Muscle layer of duodenum (tissue), 2 donors: ENCODE data around the gene PPP3R2.
"Not testable (repeated sequence)": the region's sequence is repeated elsewhere in the genome, so short reads cannot be mapped to it uniquely, and the experiment has no call there.

ENCODE experiments used
- H3K27ac ChIP-seq: one replicate; pipeline ENCODE4 v1.7.0; 2013; ENCODE audit warnings: mild to moderate bottlenecking, low read length
- H3K27me3 ChIP-seq: one replicate; pipeline ENCODE4 v1.7.0; 2013; ENCODE audit warnings: low read depth, mild to moderate bottlenecking, control low read depth, low read length
- H3K36me3 ChIP-seq, 2 donors: one replicate each; pipeline ENCODE4 v1.7.0; 2013; ENCODE audit warnings: low read length in 2 of 2, control low read depth in 1 of 2, mild to moderate bottlenecking in 1 of 2; ENCODE audit not compliant: insufficient read depth in 2 of 2, control insufficient read depth in 1 of 2
- H3K4me1 ChIP-seq, 2 donors: one replicate each; pipeline ENCODE4 v1.7.0; 2013; ENCODE audit warnings: low read length in 2 of 2, mild to moderate bottlenecking in 2 of 2, control low read depth in 1 of 2, moderate library complexity in 1 of 2; ENCODE audit not compliant: insufficient read depth in 2 of 2, control insufficient read depth in 1 of 2
- H3K4me3 ChIP-seq, 2 donors: one replicate each; pipeline ENCODE4 v1.7.0; 2013; ENCODE audit warnings: low read length in 2 of 2, low read depth in 1 of 2, mild to moderate bottlenecking in 1 of 2
- H3K9me3 ChIP-seq, 2 donors: one replicate each; pipeline ENCODE4 v1.7.0; 2013; ENCODE audit warnings: low read length in 2 of 2, control low read depth in 1 of 2, mild to moderate bottlenecking in 1 of 2; ENCODE audit not compliant: control insufficient read depth in 1 of 2
- donor health status: healthy.

The PPP3R2 gene

DNA sequence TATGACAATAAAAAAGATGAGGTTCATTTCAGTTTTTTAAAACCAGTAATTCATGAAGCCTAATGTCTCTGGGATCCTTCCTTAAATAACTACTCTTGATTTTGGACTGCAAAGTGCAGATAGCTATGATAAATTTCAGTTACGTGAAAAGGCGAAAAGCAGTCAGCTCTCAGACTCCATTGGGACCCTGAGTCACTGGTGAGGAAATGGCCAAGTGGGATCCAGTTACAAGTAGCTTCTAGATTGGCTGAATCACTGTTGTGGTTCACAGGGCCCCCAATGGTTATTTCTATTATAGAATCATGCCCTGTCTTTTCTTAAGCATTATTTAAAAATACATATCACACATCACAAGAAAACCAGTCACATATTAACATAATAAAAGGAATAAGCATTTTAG lies 31.1 kb upstream of the PPP3R2 start:
- H3K4me3 ChIP-seq, result no peak overlapping the region
- no peaks in the 10 kb centered on the region for H3K36me3 ChIP-seq
- H3K9me3 ChIP-seq, result no peaks in the 10 kb centered on the region
- no peaks in the 10 kb centered on the region for H3K27me3 ChIP-seq
- H3K27ac ChIP-seq, result no peak overlapping the region
- H3K4me1 ChIP-seq, result no peaks in the 10 kb centered on the region

- H3K27ac ChIP-seq, result no peak overlapping the region
- H3K36me3 ChIP-seq, result no peaks in the 10 kb centered on the region
- H3K4me3 ChIP-seq, result no peak overlapping the region
- no peaks in the 10 kb centered on the region for H3K4me1 ChIP-seq
- no peaks in the 10 kb centered on the region for H3K9me3 ChIP-seq
- H3K27me3 ChIP-seq, result no peaks in the 10 kb centered on the region
Observed at GRCh38 chr9:101620452-101620851, 25.7 kb upstream of the PPP3R2 start.

- H3K27me3 ChIP-seq, result no peaks in the 10 kb centered on the region
- H3K4me3 ChIP-seq, result no peak overlapping the region
- H3K36me3 ChIP-seq, result no peaks in the 10 kb centered on the region
- no peaks in the 10 kb centered on the region for H3K9me3 ChIP-seq
- no peak overlapping the region for H3K27ac ChIP-seq
- no peaks in the 10 kb centered on the region for H3K4me1 ChIP-seq
Observed at GRCh38 chr9:101618698-101619097, 23.9 kb upstream of the PPP3R2 start.

DNA sequence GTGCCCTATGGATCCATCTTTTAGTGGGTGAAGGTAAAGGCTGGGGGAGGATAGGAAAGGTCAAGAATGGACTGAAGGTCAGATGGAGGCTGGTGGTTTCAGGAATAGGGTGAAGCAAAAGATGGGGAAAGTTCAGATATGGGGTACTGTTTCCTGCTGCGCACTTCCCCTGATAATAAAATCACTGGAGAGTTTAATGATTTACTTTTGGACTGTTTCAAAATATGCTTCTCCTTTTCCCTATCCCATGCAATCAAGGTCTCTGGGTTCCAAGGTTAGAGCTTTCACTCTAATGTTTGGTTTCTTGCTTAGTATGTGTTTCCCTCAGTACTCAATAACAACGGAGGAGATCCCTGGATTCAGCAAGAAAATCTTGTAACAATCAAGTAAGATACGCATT lies 10.8 kb upstream of the PPP3R2 start:
- Histone ChIP-seq H3K36me3 (no peaks in the 10 kb centered on the region), H3K4me3 (no peak overlapping the region), H3K4me1 (no peaks in the 10 kb centered on the region), H3K27ac (no peak overlapping the region), H3K27me3 (no peaks in the 10 kb centered on the region), H3K9me3 (no peaks in the 10 kb centered on the region)

GRCh38 chr9:101604296-101604695 lies 9.5 kb upstream of the PPP3R2 start:
- Histone ChIP-seq H3K4me1 (no peaks in the 10 kb centered on the region), H3K9me3 (no peaks in the 10 kb centered on the region), H3K36me3 (no peaks in the 10 kb centered on the region), H3K27ac (no peak overlapping the region), H3K27me3 (no peaks in the 10 kb centered on the region), H3K4me3 (no peak overlapping the region)

DNA sequence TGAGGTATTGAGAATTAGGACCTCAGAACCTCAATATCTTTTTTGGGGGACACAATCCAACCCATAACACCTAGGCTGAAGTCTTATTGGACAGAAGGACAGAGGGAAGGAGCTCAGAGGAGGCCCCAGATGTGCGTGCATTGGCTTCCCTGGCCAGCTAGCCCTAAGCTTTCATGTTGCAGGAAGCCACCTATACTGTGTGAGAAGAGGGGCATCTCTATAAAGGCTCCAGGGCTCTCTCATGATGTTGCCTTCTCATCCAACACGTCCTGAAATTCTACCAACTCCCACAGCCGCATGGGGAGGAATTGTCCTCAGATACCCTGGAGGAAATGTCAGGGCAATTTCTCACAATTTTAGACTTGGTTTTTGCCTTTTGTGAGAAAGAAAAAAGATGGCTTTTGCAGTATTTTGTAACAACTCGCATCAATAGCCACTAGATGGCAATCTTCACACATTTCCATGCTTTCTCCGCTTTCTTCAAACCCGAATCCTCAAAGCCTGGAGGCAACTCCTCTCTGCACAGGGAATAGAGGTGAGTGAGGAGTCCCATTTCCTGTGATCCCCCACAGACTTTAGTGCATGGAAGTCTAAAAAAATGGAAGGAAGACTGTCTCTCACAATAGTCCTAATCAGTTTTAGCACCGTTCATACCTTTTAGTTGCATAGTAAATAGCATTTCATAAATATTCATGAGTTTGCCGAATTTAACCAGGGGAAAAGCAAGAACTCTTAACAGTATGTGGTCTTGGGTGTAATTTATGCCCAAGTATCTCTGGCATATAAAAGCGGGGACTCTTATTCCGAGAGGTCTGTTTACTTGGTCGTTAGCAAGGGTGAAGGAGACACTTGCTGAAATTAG lies 7.4 kb upstream of the PPP3R2 start:
- Histone ChIP-seq H3K4me3 (no peak overlapping the region), H3K36me3 (no peaks in the 10 kb centered on the region)

DNA sequence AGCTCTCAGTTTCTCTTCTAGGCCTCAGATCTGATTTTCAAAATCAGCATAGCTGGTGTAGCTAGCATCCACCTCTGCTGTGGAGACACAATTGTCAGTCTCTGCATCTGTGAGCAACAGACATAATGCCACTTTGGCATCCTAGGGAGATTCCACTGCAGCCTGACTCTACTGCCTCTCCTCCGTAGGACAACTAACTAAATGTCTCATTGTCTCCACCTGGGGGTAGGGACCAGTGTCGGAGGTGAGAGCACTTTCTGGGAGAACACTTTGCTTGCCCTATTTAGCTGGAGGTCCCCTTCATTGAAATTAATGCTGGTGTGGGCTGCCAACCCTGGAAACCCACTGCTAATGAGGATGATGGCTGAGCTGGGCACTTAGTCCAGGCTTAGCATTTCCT lies 1.4 kb downstream of the PPP3R2 start:
- Histone ChIP-seq H3K27me3 (no peaks in the 10 kb centered on the region), H3K4me3 (no peak overlapping the region), H3K27ac (no peak overlapping the region), H3K9me3 (no peaks in the 10 kb centered on the region), H3K36me3 (no peaks in the 10 kb centered on the region), H3K4me1 (no peaks in the 10 kb centered on the region)

More for the DNA sequence above, 7.4 kb upstream of the PPP3R2 start:
- Histone ChIP-seq H3K27me3 (no peaks in the 10 kb centered on the region), H3K27ac (no peak overlapping the region), H3K9me3 (no peaks in the 10 kb centered on the region), H3K4me1 (no peaks in the 10 kb centered on the region)

DNA sequence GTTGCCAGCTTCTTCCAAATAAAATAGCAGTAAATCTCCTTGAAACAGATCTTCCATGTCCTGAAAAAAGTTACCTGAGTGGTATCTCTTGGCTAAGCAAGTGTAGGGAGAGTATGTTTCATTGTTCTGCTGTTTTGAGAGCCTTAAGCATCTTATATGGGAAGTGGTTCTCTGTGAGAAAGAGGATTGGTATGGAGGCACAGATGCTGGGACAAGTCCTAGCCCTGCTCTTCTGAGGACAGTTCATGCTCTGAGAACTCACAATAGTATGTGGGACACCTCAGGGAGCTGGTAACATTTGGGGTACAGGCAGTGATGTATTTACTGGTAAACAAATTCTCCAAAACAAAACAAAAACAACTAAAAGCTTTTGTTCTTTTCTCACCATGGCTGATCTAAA lies 2.0 kb downstream of the PPP3R2 start:
- Histone ChIP-seq H3K27me3 (no peaks in the 10 kb centered on the region), H3K4me3 (no peak overlapping the region), H3K27ac (no peak overlapping the region), H3K9me3 (no peaks in the 10 kb centered on the region), H3K4me1 (no peaks in the 10 kb centered on the region), H3K36me3 (no peaks in the 10 kb centered on the region)

GRCh38 chr9:101591787-101592446 lies 2.9 kb downstream of the PPP3R2 start:
- no peaks in the 10 kb centered on the region for H3K27me3 ChIP-seq
- H3K36me3 ChIP-seq, result no peaks in the 10 kb centered on the region
- H3K4me1 ChIP-seq, result no peaks in the 10 kb centered on the region
- no peaks in the 10 kb centered on the region for H3K9me3 ChIP-seq
- no peak overlapping the region for H3K27ac ChIP-seq
- H3K4me3 ChIP-seq, result no peak overlapping the region

DNA sequence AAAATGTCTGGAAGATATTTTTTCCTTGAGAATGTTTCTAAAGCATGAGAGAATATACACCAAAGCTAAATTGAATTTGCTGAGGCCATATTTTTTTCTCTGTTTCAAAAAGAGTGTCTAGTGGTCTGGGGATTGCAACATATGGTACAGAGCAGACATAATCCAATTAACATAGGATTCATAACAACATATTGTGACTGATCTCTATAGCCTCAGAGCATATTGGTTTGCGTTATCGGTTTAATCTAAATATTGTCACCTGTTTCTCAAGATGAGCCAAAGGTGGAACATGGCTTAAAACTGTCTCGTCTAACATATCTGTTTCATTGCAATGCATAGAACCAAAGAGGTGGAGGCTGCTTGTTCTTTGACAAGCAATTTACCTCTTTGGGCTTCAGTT lies 3.9 kb downstream of the PPP3R2 start:
- Histone ChIP-seq H3K4me3 (no peak overlapping the region), H3K27ac (no peak overlapping the region), H3K27me3 (no peaks in the 10 kb centered on the region), H3K4me1 (no peaks in the 10 kb centered on the region), H3K36me3 (no peaks in the 10 kb centered on the region), H3K9me3 (no peaks in the 10 kb centered on the region)

DNA sequence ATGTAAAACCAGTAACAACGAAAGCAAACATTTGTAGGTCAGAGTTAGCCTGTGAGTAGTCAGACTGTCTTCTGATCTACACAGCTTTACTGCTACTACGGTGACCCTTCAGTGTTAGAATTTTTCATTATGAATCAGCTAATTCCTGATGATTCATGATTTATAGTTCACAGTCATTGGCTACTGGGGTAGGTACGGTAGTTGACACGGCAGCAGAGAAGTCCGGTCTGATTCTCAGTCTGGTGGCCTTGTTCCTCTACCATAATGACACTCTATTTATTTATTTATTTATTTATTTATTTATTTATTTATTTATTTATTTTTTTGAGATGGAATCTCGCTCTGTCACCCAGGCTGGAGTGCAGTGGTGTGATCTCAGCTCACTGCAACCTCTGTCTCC lies 4.7 kb downstream of the PPP3R2 start:
- not testable (repeated sequence) for H3K9me3 ChIP-seq, H3K27me3 ChIP-seq, H3K4me1 ChIP-seq, H3K4me3 ChIP-seq, H3K36me3 ChIP-seq, H3K27ac ChIP-seq
